Astrocyte (in vitro differentiated cells and primary cell): Measurements from ENCODE around the gene ZNF133. TPM values are rescaled to one million over a fixed set of nuclear protein-coding genes. Genes with fewer than 3 reads are reported as not detected.

Experiments used
- DNase-seq: peaks from one replicate; pipeline ENCODE4 v3.0.0-alpha.2; 2010; ENCODE audit warnings: low read depth
- FAIRE-seq: peaks from 2 replicates; lab custom pipeline; 2011; peaks lifted over from hg19 to GRCh38; lab: Jason Lieb, UNC
- H2AFZ ChIP-seq: 2 replicates; pipeline ENCODE4 v1.6.0; 2012; ENCODE audit warnings: low read depth, low read length, inconsistent platforms
- H3K27ac ChIP-seq: 2 replicates; pipeline ENCODE4 v1.5.1; 2011; ENCODE audit warnings: low read depth, low read length, inconsistent platforms
- H3K27me3 ChIP-seq: 2 replicates; pipeline ENCODE4 v1.6.0; 2011; ENCODE audit warnings: low read length, inconsistent platforms; ENCODE audit not compliant: insufficient read depth
- H3K36me3 ChIP-seq: 2 replicates; pipeline ENCODE4 v1.5.1; 2011; ENCODE audit warnings: low read length, inconsistent platforms; ENCODE audit not compliant: insufficient read depth
- H3K4me1 ChIP-seq: 2 replicates; pipeline ENCODE4 v1.5.1; 2011; ENCODE audit warnings: low read length, inconsistent platforms; ENCODE audit not compliant: insufficient read depth
- H3K4me2 ChIP-seq: 2 replicates; pipeline ENCODE4 v1.6.0; 2012; ENCODE audit warnings: low read length, inconsistent platforms
- H3K4me3 ChIP-seq: 2 replicates; pipeline ENCODE4 v1.5.1; 2011; ENCODE audit warnings: low read depth, mild to moderate bottlenecking, low read length, inconsistent platforms; ENCODE audit not compliant: insufficient read depth
- H3K79me2 ChIP-seq: 2 replicates; pipeline ENCODE4 v1.6.0; 2012; ENCODE audit warnings: mild to moderate bottlenecking, low read length, inconsistent platforms; ENCODE audit not compliant: insufficient read depth
- H3K9ac ChIP-seq: 2 replicates; pipeline ENCODE4 v1.6.0; 2012; ENCODE audit warnings: mild to moderate bottlenecking, low read length, inconsistent platforms
- H3K9me3 ChIP-seq: 2 replicates; pipeline ENCODE4 v1.5.1; 2012; ENCODE audit warnings: low read depth, mild to moderate bottlenecking, low read length, inconsistent platforms; ENCODE audit not compliant: insufficient read depth
- H4K20me1 ChIP-seq: 2 replicates; pipeline ENCODE4 v1.6.0; 2012; ENCODE audit warnings: low read length, inconsistent platforms; ENCODE audit not compliant: insufficient read depth
- H3K27ac Mint-ChIP-seq: one replicate; pipeline ENCODE4 v1.8.0; 2021; ENCODE audit warnings: mild to moderate bottlenecking, mixed read lengths; ENCODE audit not compliant: unreplicated experiment
- H3K27me3 Mint-ChIP-seq: one replicate; pipeline ENCODE4 v1.8.0; 2021; ENCODE audit warnings: low read depth, mixed read lengths; ENCODE audit not compliant: unreplicated experiment
- H3K36me3 Mint-ChIP-seq: one replicate; pipeline ENCODE4 v1.8.0; 2021; ENCODE audit warnings: low read depth, mixed read lengths; ENCODE audit not compliant: unreplicated experiment
- H3K4me1 Mint-ChIP-seq: one replicate; pipeline ENCODE4 v1.8.0; 2021; ENCODE audit warnings: low read depth, mixed read lengths; ENCODE audit not compliant: unreplicated experiment
- H3K4me3 Mint-ChIP-seq: one replicate; pipeline ENCODE4 v1.8.0; 2021; ENCODE audit warnings: mild to moderate bottlenecking, moderate library complexity, mixed read lengths; ENCODE audit not compliant: unreplicated experiment
- H3K9me3 Mint-ChIP-seq: one replicate; pipeline ENCODE4 v1.8.0; 2021; ENCODE audit warnings: mild to moderate bottlenecking, mixed read lengths; ENCODE audit not compliant: unreplicated experiment
- CTCF ChIP-seq: IDR thresholded peaks from 2 replicates; pipeline ENCODE4 v1.5.1; 2011; ENCODE audit warnings: low read depth, mild to moderate bottlenecking, inconsistent platforms, low read length, moderate library complexity; ENCODE audit not compliant: insufficient read depth
- EZH2 ChIP-seq: IDR thresholded peaks from 2 replicates; pipeline ENCODE4 v1.6.1; 2012; ENCODE audit warnings: mild to moderate bottlenecking, low read length, inconsistent platforms; ENCODE audit not compliant: insufficient read depth
- total RNA-seq: library from RNA; stranded (reverse); gene quantifications from 2 replicates; pipeline ENCODE4 v1.2.1, GENCODE V29; 2021

The ZNF133 gene
- total RNA-seq, 1 donor from 2014 or later = 12.5 TPM

- no peaks in the 10 kb centered on the region for H3K79me2 ChIP-seq
- no peak overlapping the region for H3K9ac ChIP-seq
- TF ChIP-seq CTCF = no peak
- no peak for TF ChIP-seq EZH2
- no peaks in the 10 kb centered on the region for H3K27me3 ChIP-seq
- no peaks in the 10 kb centered on the region for H3K27me3 Mint-ChIP-seq
- H3K27ac ChIP-seq = no peak overlapping the region
- no peak overlapping the region for H3K4me3 Mint-ChIP-seq
- no peak for DNase-seq
- no peaks in the 10 kb centered on the region for H3K9me3 ChIP-seq
- H3K4me2 ChIP-seq = no peak overlapping the region
- FAIRE-seq = no peak
- H3K4me1 ChIP-seq = no peaks in the 10 kb centered on the region
- H3K9me3 Mint-ChIP-seq = no peaks in the 10 kb centered on the region
- H2AFZ ChIP-seq = no peak overlapping the region
- no peaks in the 10 kb centered on the region for H3K36me3 ChIP-seq
- no peak overlapping the region for H3K4me3 ChIP-seq
- no peaks in the 10 kb centered on the region for H3K4me1 Mint-ChIP-seq
- H3K27ac Mint-ChIP-seq = no peak overlapping the region
- H4K20me1 ChIP-seq = no peaks in the 10 kb centered on the region
- H3K36me3 Mint-ChIP-seq = no peaks in the 10 kb centered on the region
Measured at GRCh38 chr20:18363708-18364107, 75.4 kb downstream of the ZNF133 start.

- H3K36me3 ChIP-seq = no peaks in the 10 kb centered on the region
- DNase-seq (no peak), FAIRE-seq (no peak)
- H3K27ac ChIP-seq = no peak overlapping the region
- no peak overlapping the region for H3K4me3 ChIP-seq
- TF ChIP-seq CTCF = no peak
- no peak for TF ChIP-seq EZH2
- Mint-ChIP-seq H3K27me3 (no peaks in the 10 kb centered on the region), H3K36me3 (no peaks in the 10 kb centered on the region), H3K4me1 (no peaks in the 10 kb centered on the region), H3K27ac (no peak overlapping the region), H3K4me3 (no peak overlapping the region), H3K9me3 (no peaks in the 10 kb centered on the region)
- no peaks in the 10 kb centered on the region for H3K4me1 ChIP-seq
- H3K9me3 ChIP-seq = no peaks in the 10 kb centered on the region
- H2AFZ ChIP-seq = no peak overlapping the region
- no peaks in the 10 kb centered on the region for H3K27me3 ChIP-seq
- no peaks in the 10 kb centered on the region for H4K20me1 ChIP-seq
- H3K9ac ChIP-seq = no peak overlapping the region
- H3K79me2 ChIP-seq = no peaks in the 10 kb centered on the region
- H3K4me2 ChIP-seq = no peak overlapping the region
Measured at GRCh38 chr20:18364768-18365167, 76.4 kb downstream of the ZNF133 start.

Other genes starting within 250 kb of the ZNF133 start
- 0.57 TPM in 1 of 2 replicates, not detected in the other for gene OVOL2, start 230.6 kb upstream of the ZNF133 start, total RNA-seq
- gene KAT14, start 150.7 kb upstream of the ZNF133 start, total RNA-seq = 8.4 and 10.0 TPM in 2 replicates
- gene PET117, start 150.7 kb upstream of the ZNF133 start, total RNA-seq = 8.6 and 10.7 TPM in 2 replicates
- gene DZANK1, start 178.5 kb downstream of the ZNF133 start, total RNA-seq = 2.3 and 3.0 TPM in 2 replicates
- 11.6 and 12.8 TPM in 2 replicates for gene POLR3F, start 178.9 kb downstream of the ZNF133 start, total RNA-seq
- gene RBBP9, start 208.7 kb downstream of the ZNF133 start, total RNA-seq = 12.8 and 14.4 TPM in 2 replicates
- 61.5 and 66.4 TPM in 2 replicates for gene SEC23B, start 219.4 kb downstream of the ZNF133 start, total RNA-seq